ENCODE results near the gene HNRNPK. TPM values are rescaled to one million over a fixed set of nuclear protein-coding genes. Genes with fewer than 3 reads are reported as not detected.

Gene HNRNPK
- total and polyA plus RNA-seq, 2 of the 4 experiments (the other 2 are of a cell fraction), result 422 to 458 TPM

DNA sequence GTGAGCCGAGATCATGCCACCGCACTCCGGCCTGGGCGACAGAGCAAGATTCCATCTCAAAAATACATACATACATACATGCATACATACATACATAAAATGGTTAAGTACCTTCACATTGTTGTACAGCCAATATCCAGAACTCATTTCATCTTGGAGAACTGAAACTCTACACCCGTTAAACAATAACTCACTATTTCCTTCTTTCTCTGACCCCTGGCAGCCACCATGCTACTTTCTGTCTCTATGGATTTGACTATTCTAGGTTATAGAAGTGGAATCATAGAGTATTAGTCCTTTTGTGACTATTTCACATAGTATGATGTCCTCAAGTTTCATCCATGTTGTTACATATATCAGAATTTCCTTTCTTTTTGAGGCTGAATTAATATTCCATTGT lies 49.1 kb downstream of the HNRNPK start:
- Histone ChIP-seq H3K9me3 (ENCODE audit: control insufficient read depth, insufficient read depth, low read length) (no peaks in the 10 kb centered on the region), H4K5ac (ENCODE audit: low read depth, low read length) (no peak overlapping the region), H2BK120ac (ENCODE audit: low read depth, low read length) (no peak overlapping the region), H2BK20ac (ENCODE audit: low read depth, low read length) (no peak overlapping the region), H4K91ac (ENCODE audit: insufficient read depth, low read depth, low read length) (no peak overlapping the region), H4K8ac (ENCODE audit: low read depth in 2 of 2, low read length in 2 of 2) (no peak overlapping the region), H2AK5ac (ENCODE audit: low read depth, low read length) (no peak overlapping the region), H3K4me2 (ENCODE audit: low read depth, low read length) (no peak overlapping the region), H2AK9ac (replicated peaks; ENCODE audit: low read depth, low read length, poor library complexity) (no peak overlapping the region), H3K27me3 (ENCODE audit: control insufficient read depth, insufficient read depth, low read length) (no peaks in the 10 kb centered on the region), H3K4me1 (ENCODE audit: control insufficient read depth, insufficient read depth, low read length) (peaks cover 4% of the 10 kb centered on the region), H3K79me1 (ENCODE audit: low read depth in 1 of 2, low read length in 2 of 2) (no peaks in the 10 kb centered on the region), H2BK15ac (ENCODE audit: low read depth, low read length) (no peak overlapping the region), H3K27ac (ENCODE audit: insufficient read depth, low read length) (no peak overlapping the region), H3K14ac (replicated peaks; ENCODE audit: low read depth, low read length) (no peak overlapping the region), H3K36me3 (ENCODE audit: control insufficient read depth, insufficient read depth, low read length) (no peaks in the 10 kb centered on the region), H3K4ac (ENCODE audit: low read depth, low read length) (no peak overlapping the region), H3K9ac (ENCODE audit: low read depth, low read length) (no peak overlapping the region), H3K9me1 (ENCODE audit: insufficient read depth, low read length) (peaks cover 2% of the 10 kb centered on the region; the same call in 1 of the 2 replicates), H4K20me1 (ENCODE audit: insufficient read depth, low read length) (no peaks in the 10 kb centered on the region), H3K23ac (ENCODE audit: low read depth, low read length) (no peak overlapping the region), H3K4me3 (ENCODE audit: insufficient read depth, low read depth, low read length) (no peak overlapping the region), H3K18ac (ENCODE audit: low read depth, low read length) (no peak overlapping the region), H2AFZ (replicated peaks; ENCODE audit: low read length, poor library complexity) (no peak overlapping the region), H3K56ac (ENCODE audit: extremely low read depth, insufficient read depth, low read length) (no peak overlapping the region), H2BK5ac (ENCODE audit: low read depth, low read length, poor library complexity, severe bottlenecking) (no peak overlapping the region)
- in situ Hi-C loops (cut with MboI; ENCODE audit: low sequenced_read_pairs), result no loop called here
- intact Hi-C loops (cut with micrococcal nuclease), result loop anchor here (10.0 kb wide), 1 partner anchor 1684 kb away; no protein-coding TSS in a partner anchor
- ChIA-PET CTCF (interaction anchor here (0.8 kb wide), 1 partner anchor 91 kb away, joined by 3 read pairs; no protein-coding TSS in a partner anchor), POLR2A (ENCODE audit: unreplicated experiment) (no interaction called here)
- TF ChIP-seq MXI1 (IDR thresholded peaks at IDR 0.05; ENCODE audit: borderline replicate concordance, low read depth, low read length), result no peak
- TF ChIP-seq CHD1 (IDR thresholded peaks at IDR 0.05; ENCODE audit: low read depth, low read length), result no peak
- no peak for TF ChIP-seq BHLHE40 (IDR thresholded peaks at IDR 0.05; ENCODE audit: low read depth, low read length)
- TF ChIP-seq FOS (IDR thresholded peaks at IDR 0.05; ENCODE audit: low read depth, low read length), result no peak
- no peak for TF ChIP-seq MAZ (IDR thresholded peaks at IDR 0.05; ENCODE audit: borderline replicate concordance, low read depth, low read length)
- TF ChIP-seq NFE2L2 (IDR thresholded peaks at IDR 0.05; ENCODE audit: low read depth, low read length), result no peak
- no peak for TF ChIP-seq RCOR1 (IDR thresholded peaks at IDR 0.05; ENCODE audit: insufficient replicate concordance, low read length)
- TF ChIP-seq CEBPB (IDR thresholded peaks at IDR 0.05; ENCODE audit: low read depth, low read length), result no peak
- TF ChIP-seq, protein P1, sequence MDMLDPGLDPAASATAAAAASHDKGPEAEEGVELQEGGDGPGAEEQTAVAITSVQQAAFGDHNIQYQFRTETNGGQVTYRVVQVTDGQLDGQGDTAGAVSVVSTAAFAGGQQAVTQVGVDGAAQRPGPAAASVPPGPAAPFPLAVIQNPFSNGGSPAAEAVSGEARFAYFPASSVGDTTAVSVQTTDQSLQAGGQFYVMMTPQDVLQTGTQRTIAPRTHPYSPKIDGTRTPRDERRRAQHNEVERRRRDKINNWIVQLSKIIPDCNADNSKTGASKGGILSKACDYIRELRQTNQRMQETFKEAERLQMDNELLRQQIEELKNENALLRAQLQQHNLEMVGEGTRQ (IDR thresholded peaks at IDR 0.05; ENCODE audit: low read depth, low read length), result no peak
- TF ChIP-seq RFX5 (IDR thresholded peaks at IDR 0.05; ENCODE audit: low read depth, low read length), result no peak
- no peak for TF ChIP-seq RAD21 (IDR thresholded peaks at IDR 0.05; ENCODE audit: low read length)
- TF ChIP-seq MAFK (IDR thresholded peaks at IDR 0.05; ENCODE audit: low read depth, low read length), result no peak
- no peak for TF ChIP-seq SMC3 (IDR thresholded peaks at IDR 0.05; ENCODE audit: low read depth, low read length)
- TF ChIP-seq, protein P2, sequence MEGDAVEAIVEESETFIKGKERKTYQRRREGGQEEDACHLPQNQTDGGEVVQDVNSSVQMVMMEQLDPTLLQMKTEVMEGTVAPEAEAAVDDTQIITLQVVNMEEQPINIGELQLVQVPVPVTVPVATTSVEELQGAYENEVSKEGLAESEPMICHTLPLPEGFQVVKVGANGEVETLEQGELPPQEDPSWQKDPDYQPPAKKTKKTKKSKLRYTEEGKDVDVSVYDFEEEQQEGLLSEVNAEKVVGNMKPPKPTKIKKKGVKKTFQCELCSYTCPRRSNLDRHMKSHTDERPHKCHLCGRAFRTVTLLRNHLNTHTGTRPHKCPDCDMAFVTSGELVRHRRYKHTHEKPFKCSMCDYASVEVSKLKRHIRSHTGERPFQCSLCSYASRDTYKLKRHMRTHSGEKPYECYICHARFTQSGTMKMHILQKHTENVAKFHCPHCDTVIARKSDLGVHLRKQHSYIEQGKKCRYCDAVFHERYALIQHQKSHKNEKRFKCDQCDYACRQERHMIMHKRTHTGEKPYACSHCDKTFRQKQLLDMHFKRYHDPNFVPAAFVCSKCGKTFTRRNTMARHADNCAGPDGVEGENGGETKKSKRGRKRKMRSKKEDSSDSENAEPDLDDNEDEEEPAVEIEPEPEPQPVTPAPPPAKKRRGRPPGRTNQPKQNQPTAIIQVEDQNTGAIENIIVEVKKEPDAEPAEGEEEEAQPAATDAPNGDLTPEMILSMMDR (conservative IDR thresholded peaks at IDR 0.05; ENCODE audit: low read depth, low read length), result no peak
- no peak for TF ChIP-seq ELK1 (IDR thresholded peaks at IDR 0.05; ENCODE audit: borderline replicate concordance, low read depth, low read length)
- no peak for TF ChIP-seq POLR2A (IDR thresholded peaks at IDR 0.05; ENCODE audit: low read depth, low read length)
- dilution Hi-C loops (cut with HindIII; ENCODE audit: low sequenced_read_pairs, unreplicated experiment), result no loop called here
- WGBS, 2 experiments (ENCODE audit: extremely low coverage in 2 of 2, insufficient read length in 1 of 2), result 100% methylated on average over 1 of the region's 5 CpGs; no CpG with 5 or more reads in 1 of the 2 experiments
- no TSS peak for BruUV-seq (replicated peaks)
- no peak for ATAC-seq (ENCODE audit: low read depth)
- no peak for DNase-seq

Data from IMR-90 (cell line).